ENCODE data around the gene UROC1.

DNA sequence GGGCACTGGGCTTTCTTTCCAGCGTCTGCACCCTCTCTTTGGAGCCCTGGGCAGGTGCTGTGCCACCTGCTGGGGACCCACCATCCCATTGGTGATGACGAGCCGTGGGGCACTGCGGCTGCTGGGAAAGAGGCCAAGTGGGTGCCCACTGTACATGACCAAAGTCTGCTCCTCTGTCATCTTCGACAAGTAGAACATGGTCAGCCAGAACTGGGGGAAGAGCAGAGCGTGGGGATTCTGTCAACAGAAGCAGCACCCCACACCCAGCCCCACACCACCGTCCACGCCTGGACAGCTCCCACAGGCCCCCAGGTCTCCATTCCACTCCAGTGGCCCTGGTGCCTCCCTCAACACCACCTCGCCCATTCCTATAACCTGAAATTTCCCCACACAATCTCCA, 9.7 kb downstream of the UROC1 start:
- TF ChIP-seq TCF12 (IDR thresholded peaks at IDR 0.05; ENCODE audit: low read depth) (no peak), NFIC (IDR thresholded peaks at IDR 0.05) (no peak), YY1 (IDR thresholded peaks at IDR 0.05; ENCODE audit: low read depth) (no peak), EP300 (IDR thresholded peaks at IDR 0.05; ENCODE audit: borderline replicate concordance) (no peak), ZBTB7A (IDR thresholded peaks at IDR 0.05; ENCODE audit: low read depth) (no peak), CREB1 (IDR thresholded peaks at IDR 0.05; ENCODE audit: low read depth) (no peak), TEAD4 (IDR thresholded peaks at IDR 0.05) (no peak), RAD21 (IDR thresholded peaks at IDR 0.05; ENCODE audit: low read depth) (no peak), FOXM1 (IDR thresholded peaks at IDR 0.05; ENCODE audit: borderline replicate concordance, low read depth) (no peak), CEBPB (IDR thresholded peaks at IDR 0.05) (no peak)
- TF ChIP-seq, protein P1, sequence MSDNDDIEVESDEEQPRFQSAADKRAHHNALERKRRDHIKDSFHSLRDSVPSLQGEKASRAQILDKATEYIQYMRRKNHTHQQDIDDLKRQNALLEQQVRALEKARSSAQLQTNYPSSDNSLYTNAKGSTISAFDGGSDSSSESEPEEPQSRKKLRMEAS (IDR thresholded peaks at IDR 0.05), result no peak
- TF ChIP-seq, protein P2, sequence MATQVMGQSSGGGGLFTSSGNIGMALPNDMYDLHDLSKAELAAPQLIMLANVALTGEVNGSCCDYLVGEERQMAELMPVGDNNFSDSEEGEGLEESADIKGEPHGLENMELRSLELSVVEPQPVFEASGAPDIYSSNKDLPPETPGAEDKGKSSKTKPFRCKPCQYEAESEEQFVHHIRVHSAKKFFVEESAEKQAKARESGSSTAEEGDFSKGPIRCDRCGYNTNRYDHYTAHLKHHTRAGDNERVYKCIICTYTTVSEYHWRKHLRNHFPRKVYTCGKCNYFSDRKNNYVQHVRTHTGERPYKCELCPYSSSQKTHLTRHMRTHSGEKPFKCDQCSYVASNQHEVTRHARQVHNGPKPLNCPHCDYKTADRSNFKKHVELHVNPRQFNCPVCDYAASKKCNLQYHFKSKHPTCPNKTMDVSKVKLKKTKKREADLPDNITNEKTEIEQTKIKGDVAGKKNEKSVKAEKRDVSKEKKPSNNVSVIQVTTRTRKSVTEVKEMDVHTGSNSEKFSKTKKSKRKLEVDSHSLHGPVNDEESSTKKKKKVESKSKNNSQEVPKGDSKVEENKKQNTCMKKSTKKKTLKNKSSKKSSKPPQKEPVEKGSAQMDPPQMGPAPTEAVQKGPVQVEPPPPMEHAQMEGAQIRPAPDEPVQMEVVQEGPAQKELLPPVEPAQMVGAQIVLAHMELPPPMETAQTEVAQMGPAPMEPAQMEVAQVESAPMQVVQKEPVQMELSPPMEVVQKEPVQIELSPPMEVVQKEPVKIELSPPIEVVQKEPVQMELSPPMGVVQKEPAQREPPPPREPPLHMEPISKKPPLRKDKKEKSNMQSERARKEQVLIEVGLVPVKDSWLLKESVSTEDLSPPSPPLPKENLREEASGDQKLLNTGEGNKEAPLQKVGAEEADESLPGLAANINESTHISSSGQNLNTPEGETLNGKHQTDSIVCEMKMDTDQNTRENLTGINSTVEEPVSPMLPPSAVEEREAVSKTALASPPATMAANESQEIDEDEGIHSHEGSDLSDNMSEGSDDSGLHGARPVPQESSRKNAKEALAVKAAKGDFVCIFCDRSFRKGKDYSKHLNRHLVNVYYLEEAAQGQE (IDR thresholded peaks at IDR 0.05; ENCODE audit: low read depth), result no peak

Measured in Ishikawa (cell line).